Tibial nerve (tissue), 4 donors: ENCODE measurements around the gene ANKZF1.
A peak's percentile ranks its signal among the peaks of the same experiment; 100 is the strongest.

Experiments used
- CTCF ChIP-seq, 5 experiments: fragments of 200-600 bp in 3 of 5; fragments of 450-650 bp in 2 of 5; sonication (generic) in 3 of 5; IDR thresholded peaks; one replicate each; pipeline ENCODE4 v1.5.1; 2016 to 2019; ENCODE audit warnings: antibody characterized with exemption in 5 of 5, mild to moderate bottlenecking in 3 of 5, moderate library complexity in 2 of 5
- EP300 ChIP-seq, 2 donors: sonication (generic); formaldehyde crosslinking; IDR thresholded peaks; one replicate each; pipeline ENCODE4 v1.6.1; 2017; ENCODE audit warnings: antibody characterized with exemption in 2 of 2, mild to moderate bottlenecking in 1 of 2
- POLR2A ChIP-seq, 2 donors: fragments of 450-650 bp; IDR thresholded peaks; one replicate each; pipeline ENCODE4 v1.6.1; 2017; ENCODE audit warnings: antibody characterized with exemption in 2 of 2, mild to moderate bottlenecking in 2 of 2, moderate library complexity in 2 of 2

GRCh38 chr2:219206328-219207133, 23.1 kb upstream of the ANKZF1 start, which contains the start of gene ZFAND2B:
- TF ChIP-seq CTCF (IDR thresholded peaks at IDR 0.05) (peak in 2 of 5 experiments; percentile 65 to 68), POLR2A (IDR thresholded peaks at IDR 0.05) (peak; percentile 95 to 99), EP300 (IDR thresholded peaks at IDR 0.05) (peak in 1 of 2 donors; percentile 99)
